H1 (cell line): ENCODE data around the gene SLC12A7. TPM values are rescaled to one million over a fixed set of nuclear protein-coding genes. Genes with fewer than 3 reads are reported as not detected.

ENCODE experiments used
- CTCF ChIA-PET: fragments of 300-600 bp; sonication (Branson Sonifier 250); formaldehyde crosslinking; loops from one replicate; lab custom pipeline; 2021; ENCODE audit not compliant: partially characterized antibody; lab: Charles Lee
- POLR2A ChIA-PET: fragments of 300-600 bp; sonication (Branson Sonifier 250); formaldehyde crosslinking; loops from one replicate; lab custom pipeline; 2021; ENCODE audit warnings: inconsistent platforms; ENCODE audit not compliant: partially characterized antibody; lab: Charles Lee
- DNase-seq, 2 experiments: peaks; one replicate each; pipeline versions ENCODE4 v3.0.0 to v3.0.0-alpha.2; 2010 to 2022; ENCODE audit warnings: low spot score in 2 of 2, low read depth in 1 of 2, mixed read lengths in 1 of 2
- FAIRE-seq: peaks from 2 replicates; lab custom pipeline; 2011; peaks lifted over from hg19 to GRCh38; lab: Jason Lieb, UNC
- H2AFZ ChIP-seq: 2 replicates; pipeline ENCODE4 v1.8.1; 2012; ENCODE audit warnings: low read length, inconsistent platforms
- H2AK5ac ChIP-seq: 2 replicates; pipeline ENCODE4 v1.6.1; 2013; ENCODE audit warnings: low read depth, low read length
- H2BK120ac ChIP-seq: replicated peaks from 2 replicates; pipeline ENCODE3; 2013; ENCODE audit warnings: low read depth, low read length, inconsistent platforms
- H2BK12ac ChIP-seq: 2 replicates; pipeline ENCODE4 v1.6.1; 2013; ENCODE audit warnings: low read depth, low read length
- H2BK15ac ChIP-seq: 2 replicates; pipeline ENCODE4 v1.6.1; 2013; ENCODE audit warnings: low read length
- H2BK20ac ChIP-seq: 2 replicates; pipeline ENCODE4 v1.6.1; 2013; ENCODE audit warnings: low read length
- H2BK5ac ChIP-seq: 2 replicates; pipeline ENCODE4 v1.6.1; 2013; ENCODE audit warnings: low read depth, low read length
- H3K14ac ChIP-seq: 2 replicates; pipeline ENCODE4 v1.6.1; 2013; ENCODE audit warnings: inconsistent platforms; ENCODE audit not compliant: insufficient read length
- H3K18ac ChIP-seq: 2 replicates; pipeline ENCODE4 v1.6.1; 2013; ENCODE audit warnings: low read length; ENCODE audit errors: extremely low read depth
- H3K23ac ChIP-seq: 2 replicates; pipeline ENCODE4 v1.6.1; 2013; ENCODE audit warnings: inconsistent platforms; ENCODE audit not compliant: insufficient read length
- H3K23me2 ChIP-seq: 2 replicates; pipeline ENCODE4 v1.6.1; 2013; ENCODE audit warnings: low read depth, low read length
- H3K27ac ChIP-seq: 2 replicates; pipeline ENCODE4 v1.6.1; 2011; ENCODE audit warnings: low read depth, low read length, inconsistent platforms
- H3K27me3 ChIP-seq, 4 experiments: replicated peaks in 1 of 4; 1 replicate in 1 of 4; 2 replicates in 3 of 4; pipeline versions ENCODE4 v1.6.1 to v1.8.1; 2011 to 2013; ENCODE audit warnings: low read length in 3 of 4, mild to moderate bottlenecking in 3 of 4, inconsistent platforms in 2 of 4, mixed read lengths in 2 of 4, moderate library complexity in 1 of 4; ENCODE audit not compliant: control insufficient read depth in 3 of 4, insufficient read depth in 3 of 4; ENCODE audit errors: extremely low read depth in 1 of 4
- H3K36me3 ChIP-seq, 4 experiments: 2 replicates each; pipeline versions ENCODE4 v1.6.1 to v1.8.1; 2011 to 2013; ENCODE audit warnings: mild to moderate bottlenecking in 4 of 4, low read length in 3 of 4, moderate library complexity in 2 of 4, control low read depth in 1 of 4, inconsistent platforms in 1 of 4; ENCODE audit not compliant: insufficient read depth in 4 of 4, control insufficient read depth in 2 of 4
- H3K4ac ChIP-seq: replicated peaks from 2 replicates; pipeline ENCODE3; 2013; ENCODE audit warnings: low read length, low read depth, mixed read lengths, inconsistent platforms; ENCODE audit not compliant: insufficient read length
- H3K4me1 ChIP-seq, 4 experiments: replicated peaks in 1 of 4; 1 replicate in 1 of 4; 2 replicates in 3 of 4; pipeline versions ENCODE4 v1.6.1 to v1.8.1; 2011 to 2013; ENCODE audit warnings: low read length in 3 of 4, inconsistent platforms in 2 of 4, mixed read lengths in 1 of 4; ENCODE audit not compliant: insufficient read depth in 4 of 4, control insufficient read depth in 3 of 4
- H3K4me2 ChIP-seq, 2 experiments: 2 replicates each; pipeline versions ENCODE4 v1.6.1 to v1.8.1; 2011 to 2013; ENCODE audit warnings: low read depth in 2 of 2, low read length in 2 of 2, control low read depth in 1 of 2, inconsistent platforms in 1 of 2, mild to moderate bottlenecking in 1 of 2; ENCODE audit not compliant: insufficient read depth in 1 of 2
- H3K4me3 ChIP-seq, 4 experiments: fragments of 200-600, 300-600 bp in 1 of 4; sonication (generic), shearing (Covaris generic), sonication (Bioruptor Twin) in 1 of 4; 2 replicates each; pipeline versions ENCODE4 v1.5.1 to v1.8.1; 2011 to 2016; ENCODE audit warnings: low read length in 4 of 4, low read depth in 3 of 4, control low read depth in 2 of 4, inconsistent platforms in 2 of 4, mild to moderate bottlenecking in 2 of 4, mixed read lengths in 1 of 4, moderate library complexity in 1 of 4; ENCODE audit not compliant: insufficient read depth in 2 of 4; ENCODE audit errors: extremely low read depth in 1 of 4
- H3K56ac ChIP-seq: replicated peaks from 2 replicates; pipeline ENCODE3; 2013; ENCODE audit warnings: low read depth, mild to moderate bottlenecking, mixed read lengths, low read length, inconsistent platforms; ENCODE audit not compliant: insufficient read length
- H3K79me1 ChIP-seq: 2 replicates; pipeline ENCODE4 v1.6.1; 2013; ENCODE audit warnings: low read depth, low read length, control low read depth
- H3K79me2 ChIP-seq, 2 experiments: 2 replicates each; pipeline versions ENCODE4 v1.6.1 to v1.8.1; 2012 to 2013; ENCODE audit warnings: low read length in 2 of 2, mild to moderate bottlenecking in 2 of 2, inconsistent platforms in 1 of 2; ENCODE audit not compliant: insufficient read depth in 2 of 2, control insufficient read depth in 1 of 2
- H3K9ac ChIP-seq, 4 experiments: replicated peaks in 1 of 4; 1 replicate in 1 of 4; 2 replicates in 3 of 4; pipeline versions ENCODE4 v1.6.1 to v1.8.1; 2011 to 2013; ENCODE audit warnings: low read depth in 3 of 4, low read length in 3 of 4, control low read depth in 2 of 4, mild to moderate bottlenecking in 2 of 4, moderate library complexity in 2 of 4, inconsistent platforms in 1 of 4; ENCODE audit errors: extremely low read depth in 1 of 4
- H3K9me3 ChIP-seq, 2 experiments: 2 replicates each; pipeline versions ENCODE4 v1.6.1 to v1.8.1; 2012 to 2013; ENCODE audit warnings: mild to moderate bottlenecking in 2 of 2, moderate library complexity in 2 of 2, control low read depth in 1 of 2, inconsistent platforms in 1 of 2, low read depth in 1 of 2, low read length in 1 of 2, mixed read lengths in 1 of 2; ENCODE audit not compliant: insufficient read depth in 2 of 2
- H4K20me1 ChIP-seq, 2 experiments: replicated peaks in 1 of 2; 2 replicates each; pipeline versions ENCODE3 to v1.8.1; 2011 to 2013; ENCODE audit warnings: inconsistent platforms in 2 of 2, low read length in 2 of 2, mild to moderate bottlenecking in 1 of 2; ENCODE audit not compliant: insufficient read depth in 2 of 2, control insufficient read depth in 1 of 2
- H4K5ac ChIP-seq: 2 replicates; pipeline ENCODE4 v1.6.1; 2013; ENCODE audit warnings: low read length, low read depth, mixed read lengths, inconsistent platforms; ENCODE audit not compliant: insufficient read length
- H4K8ac ChIP-seq: 2 replicates; pipeline ENCODE4 v1.8.0; 2013; ENCODE audit warnings: mild to moderate bottlenecking, moderate library complexity, low read length, inconsistent platforms; ENCODE audit not compliant: insufficient read depth; ENCODE audit errors: extremely low read depth
- H4K91ac ChIP-seq: replicated peaks from 2 replicates; pipeline ENCODE3; 2013; ENCODE audit warnings: low read length, mixed read lengths, inconsistent platforms; ENCODE audit not compliant: insufficient read length
- HDAC2 ChIP-seq, 2 experiments: fragments of 300-600 bp in 1 of 2; sonication (generic) in 1 of 2; IDR thresholded peaks; 2 replicates each; pipeline ENCODE4 v1.6.1; 2011 to 2012; ENCODE audit warnings: low read depth in 2 of 2, low read length in 2 of 2, mild to moderate bottlenecking in 2 of 2, moderate library complexity in 2 of 2, borderline replicate concordance in 1 of 2, inconsistent platforms in 1 of 2
- POLR2AphosphoS5 ChIP-seq: IDR thresholded peaks from 2 replicates; pipeline ENCODE4 v1.6.1; 2011; ENCODE audit warnings: low read depth, low read length
- RBBP5 ChIP-seq: IDR thresholded peaks from 2 replicates; pipeline ENCODE4 v1.7.1; 2012; ENCODE audit warnings: low read depth, mild to moderate bottlenecking, inconsistent platforms, low read length, moderate library complexity, borderline replicate concordance
- SIRT6 ChIP-seq: IDR thresholded peaks from one replicate; pipeline ENCODE4 v1.7.1; 2012; ENCODE audit warnings: low read length, inconsistent platforms
- TBP ChIP-seq: IDR thresholded peaks from 2 replicates; pipeline ENCODE4 v1.6.1; 2011; ENCODE audit warnings: low read depth, low read length, improper control_type of control experiment
- TCF12 ChIP-seq: IDR thresholded peaks from 2 replicates; pipeline ENCODE4 v1.6.1; 2011; ENCODE audit warnings: low read depth, mild to moderate bottlenecking, low read length
- WGBS, 2 experiments: shearing (Covaris generic) in 1 of 2; methylation state at CpG; one replicate each; pipeline versions ENCODE4 v1.1.6 to v1.1.7; 2013 to 2015; ENCODE audit warnings: low lambda C conversion rate in 2 of 2, mixed read lengths in 2 of 2, inconsistent platforms in 1 of 2, low coverage in 1 of 2, missing lambda C conversion rate in 1 of 2; ENCODE audit not compliant: insufficient replicate concordance in 2 of 2, insufficient coverage in 1 of 2, insufficient read length in 1 of 2; ENCODE audit errors: extremely low coverage in 1 of 2, missing lambda C conversion rate in 1 of 2; 5-methylcytosine and 5-hydroxymethylcytosine counted together
- polyA plus RNA-seq, 7 experiments: library from polyadenylated mRNA; depleted of rRNA in 3 of 7; stranded (reverse) in 5 of 7; unstranded in 2 of 7; fragments of >200 nt in 5 of 7; fragments of 200-250 nt in 2 of 7; gene quantifications; 1 replicate in 5 of 7; 2 replicates in 1 of 7; 4 replicates in 1 of 7; pipeline versions ENCODE4 v1.2.1 to v1.2.3, GENCODE V29; 2011 to 2013; ENCODE audit warnings: missing spikeins in 2 of 7, mixed read lengths in 2 of 7
- total RNA-seq: library from RNA; stranded (reverse); fragmentation: NEBNext Ultra II Directional; extraction: Animal tissue kit (Norgen Biotek cat#: 25700); gene quantifications from 2 replicates; pipeline ENCODE4 v1.2.1, GENCODE V29; 2021

Gene SLC12A7
- total and polyA plus RNA-seq, 2 of the 8 experiments (the other 6 are each of a cell fraction or from before 2014, with no cell fraction given): 23.5 to 39.7 TPM

- FAIRE-seq: no peak
- Histone ChIP-seq H3K27ac (no peak overlapping the region), H2AFZ (no peak overlapping the region), H3K18ac (no peak overlapping the region), H2BK20ac (no peak overlapping the region), H3K36me3 (peaks cover 3 to 56% (median 14%) of the 10 kb centered on the region in 4 experiments; a peak in 5 of 8 replicates), H3K14ac (no peak overlapping the region), H4K5ac (no peak overlapping the region), H2BK120ac (no peak overlapping the region), H3K9ac (no peak overlapping the region), H4K91ac (no peak overlapping the region), H3K56ac (no peak overlapping the region), H3K4me3 (no peak overlapping the region), H2BK12ac (no peak overlapping the region), H3K27me3 (no peaks in the 10 kb centered on the region), H3K23ac (no peak overlapping the region), H2AK5ac (no peak overlapping the region), H3K79me1 (no peaks in the 10 kb centered on the region), H3K4me2 (no peak overlapping the region), H4K20me1 (peaks cover 0 to 8% of the 10 kb centered on the region in 2 experiments), H3K4ac (no peak overlapping the region), H3K23me2 (no peaks in the 10 kb centered on the region), H3K79me2 (no peaks in the 10 kb centered on the region), H2BK15ac (no peak overlapping the region), H3K9me3 (no peaks in the 10 kb centered on the region), H2BK5ac (no peak overlapping the region), H4K8ac (no peak overlapping the region), H3K4me1 (no peaks in the 10 kb centered on the region)
- 94% methylated on average over 16 of the region's 27 CpGs; no CpG with 5 or more reads in 1 of the 2 experiments for WGBS, 2 experiments
- DNase-seq: no peak
- ChIA-PET CTCF (interaction anchor here (1.2 kb wide), 1 partner anchor 90 kb away, joined by 4 read pairs; no protein-coding TSS in a partner anchor), POLR2A (no interaction called here)
- no peak for TF ChIP-seq SIRT6
- TF ChIP-seq RBBP5: no peak
- no peak for TF ChIP-seq POLR2AphosphoS5
- TF ChIP-seq TCF12: no peak
- TF ChIP-seq TBP: no peak
- TF ChIP-seq HDAC2 (IDR thresholded peaks at IDR 0.05; ENCODE audit: borderline replicate concordance in 1 of 2, low read depth in 2 of 2, low read length in 2 of 2): no peak
Measured at GRCh38 chr5:1077491-1078020, 34.3 kb downstream of the SLC12A7 start.
